HG02759 (cell line): ENCODE results near the gene DEGS2.

Experiments used
- ATAC-seq: cut with Tn5 transposase; IDR thresholded peaks from one replicate; pipeline ENCODE4 v1.9.1; 2021; ENCODE audit warnings: mild to moderate bottlenecking, moderate library complexity; ENCODE audit not compliant: unreplicated experiment

Gene DEGS2

DNA sequence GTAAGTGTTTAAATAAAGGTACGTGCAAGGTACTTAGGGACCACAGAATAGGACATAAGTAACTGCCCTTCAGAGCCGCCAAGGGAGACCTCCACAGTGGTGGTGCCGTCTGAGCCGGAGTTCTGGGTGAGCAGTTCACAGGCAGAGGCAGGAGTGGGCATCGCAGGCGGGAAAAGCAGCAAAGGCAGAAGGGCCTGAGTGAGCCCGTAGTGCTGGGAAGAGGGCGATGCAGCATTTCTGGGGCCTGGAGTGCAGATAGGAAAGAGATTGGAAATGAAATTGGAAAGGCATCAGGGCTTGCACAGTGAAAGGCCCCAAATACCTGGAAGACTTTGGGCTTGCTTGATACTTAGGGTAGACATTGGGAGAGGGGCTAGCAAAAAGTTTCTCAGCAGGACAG, 61.3 kb downstream of the DEGS2 start:
- no peak for ATAC-seq

DNA sequence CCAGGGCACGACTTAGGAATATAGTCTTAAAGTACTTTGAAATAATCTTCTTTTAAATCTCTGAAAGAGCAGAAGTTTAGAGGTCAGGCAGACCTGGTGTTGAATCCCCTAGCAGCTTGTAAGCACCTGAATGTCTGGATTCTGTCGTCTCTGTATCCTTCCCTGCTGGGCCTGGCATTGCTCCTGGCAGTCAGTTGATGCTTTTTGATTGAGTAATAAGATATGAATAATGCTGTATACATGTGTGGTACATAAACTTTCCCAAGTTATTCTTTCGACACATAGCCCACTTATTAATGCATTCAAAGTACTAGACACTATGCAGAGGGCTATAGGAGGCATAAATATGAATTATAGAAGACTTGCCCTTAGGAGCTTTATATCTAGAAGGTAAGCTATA, 62.8 kb downstream of the DEGS2 start:
- ATAC-seq, result no peak
